Measurements from ENCODE around the gene KPNA2.
"Not testable (repeated sequence)": the region's sequence is repeated elsewhere in the genome, so short reads cannot be mapped to it uniquely, and the experiment has no call there.

Gene KPNA2

DNA sequence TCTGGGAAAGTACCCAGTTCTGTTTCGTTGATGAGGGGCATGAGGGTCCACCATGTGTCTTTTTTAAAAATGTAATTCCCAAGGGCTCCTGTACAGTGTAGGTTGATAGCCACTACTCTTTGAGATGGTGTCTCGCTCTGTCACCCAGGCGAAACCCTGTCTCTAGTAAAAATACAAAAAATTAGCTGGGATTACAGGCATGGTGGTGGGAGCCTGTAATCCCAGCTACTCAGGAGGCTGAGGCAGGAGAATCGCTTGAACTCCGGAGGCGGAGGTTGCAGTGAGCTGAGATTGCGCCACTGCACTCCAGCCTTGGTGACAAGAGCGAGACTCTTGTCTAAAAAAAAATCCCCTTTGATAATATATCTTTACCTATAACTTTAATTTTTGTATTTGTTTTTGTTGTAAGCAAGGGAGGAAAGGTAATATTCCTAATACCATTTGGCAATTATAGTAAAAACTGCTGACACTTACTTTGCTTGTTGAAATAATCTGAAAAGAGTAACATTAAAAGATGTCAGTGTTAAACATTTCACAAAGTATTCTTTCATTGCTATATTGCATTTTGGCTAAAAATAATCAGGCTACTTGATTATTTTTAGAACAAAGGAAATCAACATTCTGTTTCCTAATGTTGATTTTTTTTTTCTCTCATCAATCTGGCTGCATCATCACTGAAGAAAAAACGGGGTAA is 11.8 kb downstream of the KPNA2 start:
- no peak for DNase-seq (ENCODE audit: low spot score)
- no peak for TF ChIP-seq CTCF (IDR thresholded peaks at IDR 0.05)
- no peak overlapping the region for H3K4me3 ChIP-seq
- H3K27ac ChIP-seq = no peak overlapping the region

- DNase-seq (ENCODE audit: low spot score) = peak; percentile 43
- H3K4me3 ChIP-seq, H3K27ac ChIP-seq: not testable (repeated sequence)
Measured at GRCh38 chr17:68047890-68048542, 12.5 kb downstream of the KPNA2 start.

DNA sequence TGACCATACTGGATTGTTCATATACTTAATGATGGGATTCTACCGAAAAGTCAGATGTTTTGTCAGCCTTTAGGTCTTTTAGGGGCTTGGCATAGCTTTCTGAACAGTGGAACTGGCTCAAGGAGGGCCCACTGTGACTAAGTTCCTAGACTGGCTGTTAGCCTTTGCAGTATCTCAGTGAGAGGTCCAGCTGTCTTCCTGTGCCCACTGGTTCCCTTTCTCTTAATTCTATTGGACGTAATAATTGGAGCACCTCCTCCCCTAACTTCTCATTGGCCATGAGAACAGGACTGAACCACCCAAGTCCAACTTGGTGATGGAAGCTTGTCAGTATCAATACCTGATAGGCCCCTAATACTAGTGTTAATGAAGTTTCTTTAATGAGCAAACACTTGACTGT is 13.5 kb downstream of the KPNA2 start:
- DNase-seq (ENCODE audit: low spot score) = peak; percentile 3
- H3K4me3 ChIP-seq = no peak overlapping the region
- no peak for TF ChIP-seq CTCF (IDR thresholded peaks at IDR 0.05)
- no peak overlapping the region for H3K27ac ChIP-seq

GRCh38 chr17:68049812-68050437 is 14.4 kb downstream of the KPNA2 start:
- not testable (repeated sequence) for DNase-seq (ENCODE audit: low spot score); H3K27ac ChIP-seq; H3K4me3 ChIP-seq

DNA sequence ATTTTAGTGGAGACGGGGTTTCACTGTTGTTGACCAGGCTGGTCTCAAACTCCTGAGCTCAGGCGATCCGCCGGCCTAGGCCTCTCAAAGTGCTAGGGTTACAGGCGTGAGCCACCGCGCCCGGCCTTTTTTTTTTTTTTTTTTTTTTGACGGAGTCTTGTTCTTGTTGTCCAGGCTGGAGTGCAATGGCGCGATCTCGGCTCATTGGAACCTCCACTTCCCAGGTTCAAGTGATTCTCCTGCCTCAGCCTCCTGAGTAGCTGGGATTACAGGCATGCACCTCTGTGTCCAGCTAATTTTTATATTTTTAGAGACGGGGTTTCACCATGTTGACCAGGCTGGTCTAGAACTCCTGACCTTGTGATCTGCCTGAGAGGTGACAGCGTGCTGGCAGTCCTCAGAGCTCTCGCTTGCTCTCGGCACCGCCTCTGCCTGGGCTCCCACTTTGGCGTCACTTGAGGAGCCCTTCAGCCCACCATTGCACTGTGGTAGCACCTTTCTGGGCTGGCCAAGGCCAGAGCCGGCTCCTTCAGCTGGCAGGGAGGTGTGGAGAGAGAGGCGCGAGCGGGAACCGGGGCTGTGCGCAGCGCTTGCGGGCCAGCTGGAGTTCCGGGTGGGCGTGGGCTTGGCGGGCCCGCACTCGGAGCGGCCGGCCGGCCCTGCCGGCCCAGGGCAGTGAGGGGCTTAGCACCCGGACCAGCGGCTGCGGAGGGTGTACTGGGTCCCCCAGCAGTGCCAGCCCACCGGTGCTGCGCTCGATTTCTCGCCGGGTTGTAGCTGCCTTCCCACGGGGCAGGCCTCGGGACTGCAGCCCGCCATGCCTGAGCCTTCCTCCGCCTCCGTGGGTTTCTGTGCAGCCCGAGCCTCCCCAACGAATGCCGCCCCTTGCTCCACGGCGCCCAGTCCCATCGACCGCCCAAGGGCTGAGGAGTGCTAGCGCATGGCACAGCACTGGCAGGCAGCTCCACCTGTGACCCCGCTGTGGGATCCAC is 16.1 kb downstream of the KPNA2 start:
- not testable (repeated sequence) for DNase-seq (ENCODE audit: low spot score); H3K4me3 ChIP-seq; H3K27ac ChIP-seq

DNA sequence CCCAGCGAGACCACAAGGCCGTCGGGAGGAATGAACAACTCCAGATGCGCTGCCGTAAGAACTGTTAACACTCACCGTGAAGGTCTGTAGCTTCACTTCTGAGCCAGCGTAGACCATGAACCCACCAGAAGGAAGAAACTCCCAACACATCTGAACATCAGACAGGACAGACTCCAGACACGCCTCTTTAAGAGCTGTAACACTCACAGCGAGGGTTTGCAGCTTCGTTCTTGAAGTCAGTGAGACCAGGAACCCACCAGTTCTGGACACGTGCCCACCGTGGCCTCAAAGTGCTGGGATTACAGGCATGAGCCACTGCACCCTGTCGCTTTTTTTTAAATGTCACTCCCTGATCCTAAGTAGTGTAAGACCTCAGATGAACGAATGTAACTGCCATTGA is 17.3 kb downstream of the KPNA2 start:
- no peak for DNase-seq (ENCODE audit: low spot score)
- TF ChIP-seq CTCF (IDR thresholded peaks at IDR 0.05) = no peak
- H3K27ac ChIP-seq = peak overlapping the region in 1 of 2 donors; percentile 36
- H3K4me3 ChIP-seq = no peak overlapping the region

DNA sequence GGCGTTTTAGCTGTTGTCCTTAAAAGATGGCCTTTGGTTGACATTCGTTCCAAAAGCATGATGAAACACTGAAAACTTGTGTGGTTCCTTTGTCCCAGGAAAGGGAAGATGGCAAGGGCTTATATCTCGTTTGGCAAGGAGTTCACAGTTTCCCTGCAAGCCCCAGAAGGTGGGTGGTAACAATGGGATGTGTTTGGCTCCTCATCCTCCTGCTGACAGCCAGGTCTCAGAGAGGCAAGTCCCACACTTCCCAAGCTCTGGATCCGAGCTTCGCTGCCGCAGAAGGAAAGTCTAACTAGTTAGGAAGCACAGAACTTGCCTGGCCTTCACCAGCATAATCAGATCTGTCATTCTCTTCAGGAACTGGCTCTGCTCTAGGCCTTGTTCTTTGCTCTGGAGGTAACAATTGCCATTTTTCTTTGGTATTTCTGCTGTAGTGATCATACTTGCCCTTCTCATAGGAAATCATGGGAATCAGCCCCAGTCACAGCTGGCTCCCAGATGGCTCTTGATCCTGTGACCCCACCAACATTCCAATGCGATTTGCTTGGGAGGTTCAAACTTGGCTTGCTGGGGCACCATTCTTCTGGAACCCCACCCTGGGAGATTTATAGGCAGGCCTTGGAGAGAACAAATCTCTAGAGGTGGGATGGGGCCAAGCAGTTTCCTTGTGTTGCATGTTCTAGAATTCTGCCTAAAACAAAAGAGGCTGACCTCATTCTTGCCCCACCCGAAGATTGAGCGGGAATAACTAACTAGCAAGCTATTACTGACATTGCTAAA is 17.9 kb downstream of the KPNA2 start:
- DNase-seq (ENCODE audit: low spot score) = no peak
- H3K27ac ChIP-seq = peak overlapping the region in 1 of 2 donors; percentile 71
- TF ChIP-seq CTCF (IDR thresholded peaks at IDR 0.05) = no peak

More for the DNA sequence above, 17.9 kb downstream of the KPNA2 start:
- no peak overlapping the region for H3K4me3 ChIP-seq
